Measurements from ENCODE around the gene GSN.

GSN gene

GRCh38 chr9:121282277-121283079, 14.5 kb downstream of the GSN start:
- no peaks in the 10 kb centered on the region for H3K79me2 ChIP-seq (ENCODE audit: insufficient read depth, low read length)
- no peaks in the 10 kb centered on the region for H3K27me3 ChIP-seq (ENCODE audit: insufficient read depth, low read length, poor library complexity, severe bottlenecking)
- no peaks in the 10 kb centered on the region; the same call in 1 of the 2 replicates for H3K36me3 ChIP-seq (ENCODE audit: insufficient read depth, low read length)
- TF ChIP-seq CTCF (conservative IDR thresholded peaks at IDR 0.05; ENCODE audit: low read length), result no peak
- TF ChIP-seq EZH2phosphoT487 (IDR thresholded peaks at IDR 0.05; ENCODE audit: borderline replicate concordance), result no peak
- H3K9ac ChIP-seq (ENCODE audit: low read depth, low read length, poor library complexity, severe bottlenecking), result no peak overlapping the region
- no peaks in the 10 kb centered on the region for H4K20me1 ChIP-seq (ENCODE audit: insufficient read depth, low read length, poor library complexity, severe bottlenecking)
- no peak overlapping the region for H2AFZ ChIP-seq (ENCODE audit: low read length)
- H3K4me3 ChIP-seq (ENCODE audit: low read length, poor library complexity, severe bottlenecking), result no peak overlapping the region
- H3K4me1 ChIP-seq (ENCODE audit: insufficient read depth, low read length, poor library complexity, severe bottlenecking), result peaks cover 22% of the 10 kb centered on the region
- no peaks in the 10 kb centered on the region for H3F3A ChIP-seq (ENCODE audit: low read depth)
- H3K9me2 ChIP-seq (replicated peaks; ENCODE audit: low read depth, low read length), result no peaks in the 10 kb centered on the region
- H3K9me3 ChIP-seq (ENCODE audit: insufficient read depth, low read depth, low read length), result no peaks in the 10 kb centered on the region
- H3K4me2 ChIP-seq (ENCODE audit: low read depth, low read length, poor library complexity, severe bottlenecking), result no peak overlapping the region

GRCh38 chr9:121283080-121283398, 15.1 kb downstream of the GSN start:
- Histone ChIP-seq H3K4me3 (ENCODE audit: low read length, poor library complexity, severe bottlenecking) (no peak overlapping the region), H3K27me3 (ENCODE audit: insufficient read depth, low read length, poor library complexity, severe bottlenecking) (no peaks in the 10 kb centered on the region), H3K36me3 (ENCODE audit: insufficient read depth, low read length) (no peaks in the 10 kb centered on the region; the same call in 1 of the 2 replicates), H3K9me3 (ENCODE audit: insufficient read depth, low read depth, low read length) (no peaks in the 10 kb centered on the region), H3K4me2 (ENCODE audit: low read depth, low read length, poor library complexity, severe bottlenecking) (no peak overlapping the region), H3K9me2 (replicated peaks; ENCODE audit: low read depth, low read length) (no peaks in the 10 kb centered on the region), H4K20me1 (ENCODE audit: insufficient read depth, low read length, poor library complexity, severe bottlenecking) (no peaks in the 10 kb centered on the region), H3K79me2 (ENCODE audit: insufficient read depth, low read length) (no peaks in the 10 kb centered on the region), H3F3A (ENCODE audit: low read depth) (no peaks in the 10 kb centered on the region), H3K9ac (ENCODE audit: low read depth, low read length, poor library complexity, severe bottlenecking) (no peak overlapping the region), H2AFZ (ENCODE audit: low read length) (no peak overlapping the region), H3K4me1 (ENCODE audit: insufficient read depth, low read length, poor library complexity, severe bottlenecking) (peaks cover 20% of the 10 kb centered on the region)
- TF ChIP-seq CTCF (conservative IDR thresholded peaks at IDR 0.05; ENCODE audit: low read length) (no peak), EZH2phosphoT487 (IDR thresholded peaks at IDR 0.05; ENCODE audit: borderline replicate concordance) (no peak)

GRCh38 chr9:121283856-121284732, 16.1 kb downstream of the GSN start:
- Histone ChIP-seq H3K4me1 (ENCODE audit: insufficient read depth, low read length, poor library complexity, severe bottlenecking) (peaks cover 12% of the 10 kb centered on the region), H3K4me2 (ENCODE audit: low read depth, low read length, poor library complexity, severe bottlenecking) (no peak overlapping the region), H3K79me2 (ENCODE audit: insufficient read depth, low read length) (no peaks in the 10 kb centered on the region)

More at GRCh38 chr9:121283856-121284732, 16.1 kb downstream of the GSN start:
- Histone ChIP-seq H3K27me3 (ENCODE audit: insufficient read depth, low read length, poor library complexity, severe bottlenecking) (no peaks in the 10 kb centered on the region), H4K20me1 (ENCODE audit: insufficient read depth, low read length, poor library complexity, severe bottlenecking) (no peaks in the 10 kb centered on the region), H2AFZ (ENCODE audit: low read length) (no peak overlapping the region), H3K9me3 (ENCODE audit: insufficient read depth, low read depth, low read length) (no peaks in the 10 kb centered on the region), H3K9me2 (replicated peaks; ENCODE audit: low read depth, low read length) (no peaks in the 10 kb centered on the region), H3K4me3 (ENCODE audit: low read length, poor library complexity, severe bottlenecking) (no peak overlapping the region), H3K36me3 (ENCODE audit: insufficient read depth, low read length) (no peaks in the 10 kb centered on the region; the same call in 1 of the 2 replicates), H3K9ac (ENCODE audit: low read depth, low read length, poor library complexity, severe bottlenecking) (no peak overlapping the region), H3F3A (ENCODE audit: low read depth) (no peaks in the 10 kb centered on the region)
- TF ChIP-seq EZH2phosphoT487 (IDR thresholded peaks at IDR 0.05; ENCODE audit: borderline replicate concordance) (no peak), CTCF (conservative IDR thresholded peaks at IDR 0.05; ENCODE audit: low read length) (no peak)
